Activated CD8-positive, alpha-beta T cell treated with anti-CD3 and anti-CD28 coated beads for 36 hours (primary cell): Measurements from ENCODE around the gene CHRM2. TPM values are rescaled to one million over a fixed set of nuclear protein-coding genes. Genes with fewer than 3 reads are reported as not detected.

ENCODE experiments used
- ATAC-seq: fragments of 200-7000 bp; cut with Tn5 transposase; one replicate; pipeline ENCODE4 v1.10.0; 2021; ENCODE audit warnings: mild to moderate bottlenecking, moderate library complexity
- CTCF ChIA-PET: fragments of 350-600 bp; sonication (Branson Sonifier 250); formaldehyde crosslinking; loops from one replicate; lab custom pipeline; 2021; ENCODE audit warnings: antibody characterized with exemption; lab: Charles Lee
- POLR2A ChIA-PET: fragments of 350-600 bp; sonication (Branson Sonifier 250); formaldehyde crosslinking; loops from one replicate; lab custom pipeline; 2021; ENCODE audit warnings: antibody characterized with exemption; lab: Charles Lee
- DNase-seq: peaks from one replicate; pipeline ENCODE4 v3.0.0-alpha.2; 2020
- H3K27ac Mint-ChIP-seq: one replicate; pipeline ENCODE4 v1.8.0; 2021; ENCODE audit warnings: mild to moderate bottlenecking, mixed read lengths
- H3K27me3 Mint-ChIP-seq: one replicate; pipeline ENCODE4 v1.8.0; 2021; ENCODE audit warnings: mixed read lengths
- H3K36me3 Mint-ChIP-seq: one replicate; pipeline ENCODE4 v1.8.0; 2021; ENCODE audit warnings: low read depth, mixed read lengths
- H3K4me1 Mint-ChIP-seq: one replicate; pipeline ENCODE4 v1.8.0; 2021; ENCODE audit warnings: low read depth, mixed read lengths
- H3K4me3 Mint-ChIP-seq: one replicate; pipeline ENCODE4 v1.8.0; 2021; ENCODE audit warnings: mild to moderate bottlenecking, moderate library complexity, mixed read lengths
- H3K9me3 Mint-ChIP-seq: one replicate; pipeline ENCODE4 v1.8.0; 2021; ENCODE audit warnings: mixed read lengths
- intact Hi-C: fragments of 100-400 bp; cut with micrococcal nuclease; formaldehyde crosslinking; loops from one replicate; pipeline ENCODE4 v1.10.0; 2022
- total RNA-seq, 2 experiments: library from RNA; stranded (reverse); gene quantifications; one replicate each; pipeline ENCODE4 v1.2.3, GENCODE V29; 2021
- TF ChIP-seq, protein P1 (sequence below): fragments of 200-600 bp; IDR thresholded peaks from one replicate; pipeline ENCODE4 v1.8.0; 2022; ENCODE audit warnings: antibody characterized with exemption, mild to moderate bottlenecking

CHRM2 gene
- total RNA-seq, 2 experiments from 2014 or later = not detected

DNA sequence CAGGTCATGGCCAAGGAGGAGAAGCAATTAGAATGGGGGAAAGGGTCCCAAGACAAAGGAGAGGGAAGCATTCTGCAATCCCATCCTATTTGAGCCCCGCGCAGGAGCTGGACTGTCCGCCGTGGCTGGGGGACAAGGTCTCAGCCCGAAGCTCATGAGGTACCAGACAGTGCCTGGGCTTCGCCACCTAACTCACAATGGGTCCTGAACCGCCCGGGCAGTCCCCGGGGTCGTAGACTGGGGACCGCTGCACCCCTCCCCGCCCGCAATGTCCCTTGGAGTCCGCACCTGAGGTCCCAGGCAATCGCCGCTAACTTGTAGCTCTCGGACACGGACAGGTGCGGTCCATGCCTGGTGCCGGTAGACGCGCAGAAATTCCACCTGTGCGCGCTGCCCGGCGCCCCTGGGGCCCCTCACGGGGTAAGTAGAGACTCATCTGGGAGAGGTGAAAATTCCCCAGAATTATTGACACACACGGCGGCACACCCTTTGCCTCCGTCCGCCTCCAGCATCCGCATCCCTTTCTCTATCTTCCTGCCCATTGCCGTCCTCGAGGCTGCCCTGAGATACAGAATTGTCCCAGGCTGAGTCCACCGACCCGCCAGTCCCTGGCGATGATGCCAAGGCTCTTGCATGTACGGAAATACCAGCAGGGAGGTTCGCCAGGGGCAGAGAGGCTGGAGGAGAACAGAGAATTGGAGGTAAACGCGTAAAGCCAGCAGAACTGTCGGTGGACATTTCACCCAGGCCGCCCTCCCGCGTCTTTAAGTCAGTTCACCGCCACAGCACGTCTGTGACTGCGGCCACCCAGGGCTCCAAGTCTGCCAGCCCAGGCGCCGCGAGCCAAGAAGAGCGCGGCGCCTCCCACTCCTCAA, 1.8 kb downstream of the CHRM2 start:
- no peaks in the 10 kb centered on the region for H3K4me1 Mint-ChIP-seq
- no peak overlapping the region for H3K4me3 Mint-ChIP-seq
- ChIA-PET POLR2A (no interaction called here), CTCF (no interaction called here)
- H3K27ac Mint-ChIP-seq = no peak overlapping the region
- H3K36me3 Mint-ChIP-seq = no peaks in the 10 kb centered on the region
- H3K27me3 Mint-ChIP-seq = peaks cover 35% of the 10 kb centered on the region
- no peak for DNase-seq
- no peak for ATAC-seq
- TF ChIP-seq, protein P1, sequence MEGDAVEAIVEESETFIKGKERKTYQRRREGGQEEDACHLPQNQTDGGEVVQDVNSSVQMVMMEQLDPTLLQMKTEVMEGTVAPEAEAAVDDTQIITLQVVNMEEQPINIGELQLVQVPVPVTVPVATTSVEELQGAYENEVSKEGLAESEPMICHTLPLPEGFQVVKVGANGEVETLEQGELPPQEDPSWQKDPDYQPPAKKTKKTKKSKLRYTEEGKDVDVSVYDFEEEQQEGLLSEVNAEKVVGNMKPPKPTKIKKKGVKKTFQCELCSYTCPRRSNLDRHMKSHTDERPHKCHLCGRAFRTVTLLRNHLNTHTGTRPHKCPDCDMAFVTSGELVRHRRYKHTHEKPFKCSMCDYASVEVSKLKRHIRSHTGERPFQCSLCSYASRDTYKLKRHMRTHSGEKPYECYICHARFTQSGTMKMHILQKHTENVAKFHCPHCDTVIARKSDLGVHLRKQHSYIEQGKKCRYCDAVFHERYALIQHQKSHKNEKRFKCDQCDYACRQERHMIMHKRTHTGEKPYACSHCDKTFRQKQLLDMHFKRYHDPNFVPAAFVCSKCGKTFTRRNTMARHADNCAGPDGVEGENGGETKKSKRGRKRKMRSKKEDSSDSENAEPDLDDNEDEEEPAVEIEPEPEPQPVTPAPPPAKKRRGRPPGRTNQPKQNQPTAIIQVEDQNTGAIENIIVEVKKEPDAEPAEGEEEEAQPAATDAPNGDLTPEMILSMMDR = no peak
- intact Hi-C loops = no loop called here
- no peaks in the 10 kb centered on the region for H3K9me3 Mint-ChIP-seq

GRCh38 chr7:136870866-136871487, 2.5 kb downstream of the CHRM2 start:
- DNase-seq = no peak
- POLR2A ChIA-PET = no interaction called here
- Mint-ChIP-seq H3K36me3 (no peaks in the 10 kb centered on the region), H3K27me3 (peaks cover 35% of the 10 kb centered on the region), H3K4me1 (no peaks in the 10 kb centered on the region), H3K9me3 (no peaks in the 10 kb centered on the region), H3K4me3 (no peak overlapping the region), H3K27ac (no peak overlapping the region)
- intact Hi-C loops = no loop called here
- TF ChIP-seq, protein P1 = no peak
- CTCF ChIA-PET = no interaction called here
- no peak for ATAC-seq

GRCh38 chr7:136874393-136875032, 6.1 kb downstream of the CHRM2 start:
- Mint-ChIP-seq H3K27me3 (peaks cover 22% of the 10 kb centered on the region), H3K9me3 (no peaks in the 10 kb centered on the region), H3K4me1 (no peaks in the 10 kb centered on the region), H3K4me3 (no peak overlapping the region), H3K36me3 (no peaks in the 10 kb centered on the region), H3K27ac (no peak overlapping the region)
- TF ChIP-seq, protein P1 = no peak
- ATAC-seq = no peak
- ChIA-PET CTCF (no interaction called here), POLR2A (interaction anchor here (0.6 kb wide), 1 partner anchor 1153 kb away, joined by 3 read pairs; no protein-coding TSS in a partner anchor)
- intact Hi-C loops = no loop called here
- DNase-seq = no peak

DNA sequence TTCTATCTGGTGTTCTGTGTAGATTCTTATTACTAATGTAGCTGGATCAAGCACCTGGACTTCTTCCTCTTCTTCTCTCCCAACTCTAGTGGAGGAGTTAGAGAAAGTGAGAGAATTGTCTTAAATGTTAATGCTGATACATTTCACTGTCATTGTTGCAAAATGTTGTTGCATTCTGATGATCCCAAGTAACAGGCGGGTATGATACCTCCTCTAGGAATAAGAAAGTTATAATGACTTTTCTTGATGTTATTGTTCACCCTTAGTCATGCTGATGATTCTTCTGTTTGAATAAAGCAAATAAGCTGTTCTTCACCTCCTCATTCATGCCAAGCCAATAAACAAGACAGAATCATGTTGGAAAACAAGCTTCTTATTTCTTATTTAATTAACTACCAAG, 9.1 kb downstream of the CHRM2 start:
- no peak overlapping the region for H3K27ac Mint-ChIP-seq
- no peak for DNase-seq
- no peak overlapping the region for H3K4me3 Mint-ChIP-seq
- TF ChIP-seq, protein P1 = no peak
- ChIA-PET POLR2A (no interaction called here), CTCF (no interaction called here)
- peaks cover 1% of the 10 kb centered on the region for H3K27me3 Mint-ChIP-seq
- H3K4me1 Mint-ChIP-seq = no peaks in the 10 kb centered on the region
- H3K36me3 Mint-ChIP-seq = no peaks in the 10 kb centered on the region
- intact Hi-C loops = no loop called here
- peaks cover 2% of the 10 kb centered on the region for H3K9me3 Mint-ChIP-seq
- no peak for ATAC-seq

DNA sequence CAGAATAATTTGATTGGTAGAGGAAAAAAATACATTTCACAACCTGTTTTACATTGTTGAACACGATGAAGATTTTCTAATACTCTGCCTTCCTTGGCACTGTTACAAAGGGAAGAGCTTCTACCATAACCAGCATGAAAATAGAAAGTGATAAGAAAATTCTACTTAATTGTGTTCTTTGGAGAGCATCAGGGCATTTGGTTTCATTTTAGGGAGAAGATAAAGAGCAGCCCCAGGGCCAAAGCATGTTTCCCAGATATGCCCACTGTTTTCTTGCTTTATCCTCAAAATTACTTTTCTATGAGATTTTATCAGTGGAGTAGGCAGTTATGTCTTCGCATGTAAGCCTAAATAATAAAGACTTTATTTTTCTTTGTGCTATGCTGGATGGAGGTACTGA, 9.5 kb downstream of the CHRM2 start:
- no peaks in the 10 kb centered on the region for H3K4me1 Mint-ChIP-seq
- intact Hi-C loops = no loop called here
- no peak overlapping the region for H3K4me3 Mint-ChIP-seq
- TF ChIP-seq, protein P1 = no peak
- no peaks in the 10 kb centered on the region for H3K27me3 Mint-ChIP-seq
- ChIA-PET POLR2A (no interaction called here), CTCF (no interaction called here)
- no peak overlapping the region for H3K27ac Mint-ChIP-seq
- no peak for ATAC-seq
- peaks cover 2% of the 10 kb centered on the region for H3K9me3 Mint-ChIP-seq
- H3K36me3 Mint-ChIP-seq = no peaks in the 10 kb centered on the region
- DNase-seq = no peak
